Fibroblast of villous mesenchyme (primary cell): ENCODE measurements around the gene APCS. TPM values are rescaled to one million over a fixed set of nuclear protein-coding genes. Genes with fewer than 3 reads are reported as not detected.
A peak's percentile ranks its signal among the peaks of the same experiment; 100 is the strongest.

Experiments
- DNase-seq: peaks from one replicate; pipeline ENCODE4 v3.0.0-alpha.2; 2010; ENCODE audit warnings: low read depth
- H3K4me3 ChIP-seq: 2 replicates; pipeline ENCODE4 v1.5.1; 2011; ENCODE audit warnings: low read depth, mild to moderate bottlenecking, low read length
- CTCF ChIP-seq: IDR thresholded peaks from 2 replicates; pipeline ENCODE4 v1.5.1; 2012; ENCODE audit warnings: low read depth, mild to moderate bottlenecking, low read length; ENCODE audit not compliant: insufficient read depth
- total RNA-seq: library from RNA; depleted of rRNA; stranded (reverse); fragments of >200 nt; gene quantifications from 2 replicates; pipeline ENCODE4 v1.2.3, GENCODE V29; 2012

Gene APCS
- total RNA-seq, 1 donor, result not detected

- TF ChIP-seq CTCF, result no peak
- no peak overlapping the region for H3K4me3 ChIP-seq
- no peak for DNase-seq
Measured at GRCh38 chr1:159562680-159563079, 24.9 kb upstream of the APCS start.

- TF ChIP-seq CTCF, result no peak
- no peak overlapping the region for H3K4me3 ChIP-seq
- DNase-seq, result no peak
Measured at GRCh38 chr1:159577446-159577845, 10.2 kb upstream of the APCS start.

- DNase-seq, result no peak
- no peak overlapping the region for H3K4me3 ChIP-seq
- TF ChIP-seq CTCF, result no peak
Measured at GRCh38 chr1:159580340-159580739, 7.3 kb upstream of the APCS start.

- DNase-seq, result no peak
- no peak for TF ChIP-seq CTCF
- no peak overlapping the region for H3K4me3 ChIP-seq
Measured at GRCh38 chr1:159581422-159581821, 6.2 kb upstream of the APCS start.

- no peak for TF ChIP-seq CTCF
- no peak for DNase-seq
- no peak overlapping the region for H3K4me3 ChIP-seq
Measured at GRCh38 chr1:159584536-159584935, 3.1 kb upstream of the APCS start.

GRCh38 chr1:159591981-159592380 lies 4.4 kb downstream of the APCS start:
- no peak for DNase-seq
- no peak overlapping the region for H3K4me3 ChIP-seq
- no peak for TF ChIP-seq CTCF

- no peak for TF ChIP-seq CTCF
- H3K4me3 ChIP-seq, result no peak overlapping the region
- peak; percentile 16 for DNase-seq
Measured at GRCh38 chr1:159594625-159595405, 7.2 kb downstream of the APCS start.
